ENCODE measurements around the gene CIRBP. TPM values are rescaled to one million over a fixed set of nuclear protein-coding genes. Genes with fewer than 3 reads are reported as not detected.

Gene CIRBP
- total RNA-seq, 2 experiments from 2014 or later, result 278 to 309 TPM

GRCh38 chr19:1322198-1322981 lies 53.3 kb downstream of the CIRBP start:
- no peak overlapping the region for H3K4me2 ChIP-seq (ENCODE audit: low read length)
- H3K9me2 ChIP-seq (ENCODE audit: insufficient read depth, low read length), result no peaks in the 10 kb centered on the region
- H3K4me3 ChIP-seq (ENCODE audit: low read depth, low read length, poor library complexity, severe bottlenecking), result no peak overlapping the region
- DNase-seq (ENCODE audit: low spot score), result no peak
- intact Hi-C loops (cut with micrococcal nuclease; ENCODE audit: unreplicated experiment), result no loop called here
- no peaks in the 10 kb centered on the region for H3K79me2 ChIP-seq (ENCODE audit: insufficient read depth, low read depth, low read length)
- POLR2A ChIA-PET, result no interaction called here
- H3K36me3 ChIP-seq (ENCODE audit: insufficient read depth, low read length), result no peaks in the 10 kb centered on the region
- no peak for TF ChIP-seq EZH2phosphoT487 (IDR thresholded peaks at IDR 0.05; ENCODE audit: borderline replicate concordance, low read depth, low read length)
- TF ChIP-seq CTCF (conservative IDR thresholded peaks at IDR 0.05; ENCODE audit: low read length), result no peak
- H2AFZ ChIP-seq (ENCODE audit: low read length), result no peak overlapping the region
- no peak overlapping the region for H3K27ac ChIP-seq (ENCODE audit: low read depth, low read length, poor library complexity, severe bottlenecking)
- H4K20me1 ChIP-seq (ENCODE audit: insufficient read depth, low read length), result no peaks in the 10 kb centered on the region; the same call in 1 of the 2 replicates
- no TSS peak for BruUV-seq (replicated peaks)
- peaks cover 5% of the 10 kb centered on the region for H3K4me1 ChIP-seq (ENCODE audit: insufficient read depth, low read length, poor library complexity, severe bottlenecking)
- CTCF ChIA-PET (ENCODE audit: unreplicated experiment), result no interaction called here
- H3K9me3 ChIP-seq (ENCODE audit: low read length), result no peaks in the 10 kb centered on the region

- H3K4me3 ChIP-seq (ENCODE audit: low read depth, low read length, poor library complexity, severe bottlenecking), result no peak overlapping the region
- H3K79me2 ChIP-seq (ENCODE audit: insufficient read depth, low read depth, low read length), result no peaks in the 10 kb centered on the region
- H4K20me1 ChIP-seq (ENCODE audit: insufficient read depth, low read length), result no peaks in the 10 kb centered on the region; the same call in 1 of the 2 replicates
- no peak for DNase-seq (ENCODE audit: low spot score)
- H3K9me2 ChIP-seq (ENCODE audit: insufficient read depth, low read length), result no peaks in the 10 kb centered on the region
- no peak overlapping the region for H2AFZ ChIP-seq (ENCODE audit: low read length)
- intact Hi-C loops (cut with micrococcal nuclease; ENCODE audit: unreplicated experiment), result no loop called here
- ChIA-PET CTCF (ENCODE audit: unreplicated experiment) (no interaction called here), POLR2A (no interaction called here)
- H3K4me2 ChIP-seq (ENCODE audit: low read length), result no peak overlapping the region
- peaks cover 7% of the 10 kb centered on the region for H3K4me1 ChIP-seq (ENCODE audit: insufficient read depth, low read length, poor library complexity, severe bottlenecking)
- H3K9me3 ChIP-seq (ENCODE audit: low read length), result no peaks in the 10 kb centered on the region
- H3K36me3 ChIP-seq (ENCODE audit: insufficient read depth, low read length), result no peaks in the 10 kb centered on the region
- H3K27ac ChIP-seq (ENCODE audit: low read depth, low read length, poor library complexity, severe bottlenecking), result no peak overlapping the region
- no peak for TF ChIP-seq CTCF (conservative IDR thresholded peaks at IDR 0.05; ENCODE audit: low read length)
- TF ChIP-seq EZH2phosphoT487 (IDR thresholded peaks at IDR 0.05; ENCODE audit: borderline replicate concordance, low read depth, low read length), result no peak
- BruUV-seq (replicated peaks), result no TSS peak
Observed at GRCh38 chr19:1324249-1324805, 55.2 kb downstream of the CIRBP start.

Other genes with a start within 250 kb of the CIRBP start
- gene TMEM259, start 248.2 kb upstream of the CIRBP start, total RNA-seq (2014; rRNA removed; shearing (Covaris generic)), result 131 and 169 TPM in 2 replicates
- gene TMEM259, start 248.2 kb upstream of the CIRBP start, total RNA-seq (2022), result 195 and 204 TPM in 2 replicates
- gene RNU6-2, start 247.8 kb upstream of the CIRBP start, total RNA-seq (2014; rRNA removed; shearing (Covaris generic)), result not detected in 2 replicates
- gene RNU6-2, start 247.8 kb upstream of the CIRBP start, total RNA-seq (2022), result not detected in 2 replicates
- 51.5 and 73.7 TPM in 2 replicates for gene CNN2, start 242.7 kb upstream of the CIRBP start, total RNA-seq (2014; rRNA removed; shearing (Covaris generic))
- gene CNN2, start 242.7 kb upstream of the CIRBP start, total RNA-seq (2022), result 126 and 127 TPM in 2 replicates
- gene ABCA7, start 229.2 kb upstream of the CIRBP start, total RNA-seq (2014; rRNA removed; shearing (Covaris generic)), result 22.5 and 43.3 TPM in 2 replicates
- gene ABCA7, start 229.2 kb upstream of the CIRBP start, total RNA-seq (2022), result 66.6 and 74.4 TPM in 2 replicates
- gene ARHGAP45, start 202.2 kb upstream of the CIRBP start, total RNA-seq (2014; rRNA removed; shearing (Covaris generic)), result 132 and 135 TPM in 2 replicates
- 138 and 143 TPM in 2 replicates for gene ARHGAP45, start 202.2 kb upstream of the CIRBP start, total RNA-seq (2022)
- 153 and 165 TPM in 2 replicates for gene POLR2E, start 174.0 kb upstream of the CIRBP start, total RNA-seq (2014; rRNA removed; shearing (Covaris generic))
- gene POLR2E, start 174.0 kb upstream of the CIRBP start, total RNA-seq (2022), result 160 and 193 TPM in 2 replicates
- gene GPX4, start 165.3 kb upstream of the CIRBP start, total RNA-seq (2014; rRNA removed; shearing (Covaris generic)), result 184 and 203 TPM in 2 replicates
- 148 and 156 TPM in 2 replicates for gene GPX4, start 165.3 kb upstream of the CIRBP start, total RNA-seq (2022)
- gene SBNO2, start 95.1 kb upstream of the CIRBP start, total RNA-seq (2014; rRNA removed; shearing (Covaris generic)), result 17.6 and 26.6 TPM in 2 replicates
- 43.3 and 48.8 TPM in 2 replicates for gene SBNO2, start 95.1 kb upstream of the CIRBP start, total RNA-seq (2022)
- 68.7 and 78.4 TPM in 2 replicates for gene STK11, start 63.6 kb upstream of the CIRBP start, total RNA-seq (2014; rRNA removed; shearing (Covaris generic))
- 76.5 and 82.2 TPM in 2 replicates for gene STK11, start 63.6 kb upstream of the CIRBP start, total RNA-seq (2022)
- 0.09 and 0.33 TPM in 2 replicates for gene CBARP, start 31.3 kb upstream of the CIRBP start, total RNA-seq (2014; rRNA removed; shearing (Covaris generic))
- 0.13 and 0.18 TPM in 2 replicates for gene CBARP, start 31.3 kb upstream of the CIRBP start, total RNA-seq (2022)
- gene ATP5F1D, start 27.6 kb upstream of the CIRBP start, total RNA-seq (2014; rRNA removed; shearing (Covaris generic)), result 51.8 and 82.1 TPM in 2 replicates
- gene ATP5F1D, start 27.6 kb upstream of the CIRBP start, total RNA-seq (2022), result 207 and 266 TPM in 2 replicates
- 11.7 and 20.3 TPM in 2 replicates for gene MIDN, start 20.7 kb upstream of the CIRBP start, total RNA-seq (2014; rRNA removed; shearing (Covaris generic))
- gene MIDN, start 20.7 kb upstream of the CIRBP start, total RNA-seq (2022), result 70.9 and 75.8 TPM in 2 replicates
- 52.6 and 53.2 TPM in 2 replicates for gene FAM174C, start 6.2 kb downstream of the CIRBP start, total RNA-seq (2014; rRNA removed; shearing (Covaris generic))
- 79.8 and 81.5 TPM in 2 replicates for gene FAM174C, start 6.2 kb downstream of the CIRBP start, total RNA-seq (2022)
- not detected in 2 replicates for gene EFNA2, start 16.5 kb downstream of the CIRBP start, total RNA-seq (2014; rRNA removed; shearing (Covaris generic))
- gene EFNA2, start 16.5 kb downstream of the CIRBP start, total RNA-seq (2022), result not detected in 2 replicates
- 125 and 132 TPM in 2 replicates for gene NDUFS7, start 114.6 kb downstream of the CIRBP start, total RNA-seq (2014; rRNA removed; shearing (Covaris generic))
- 147 and 148 TPM in 2 replicates for gene NDUFS7, start 114.6 kb downstream of the CIRBP start, total RNA-seq (2022)
- 9.7 and 14.4 TPM in 2 replicates for gene GAMT, start 132.2 kb downstream of the CIRBP start, total RNA-seq (2014; rRNA removed; shearing (Covaris generic))
- 17.6 and 27.5 TPM in 2 replicates for gene GAMT, start 132.2 kb downstream of the CIRBP start, total RNA-seq (2022)
- 170 and 210 TPM in 2 replicates for gene DAZAP1, start 138.3 kb downstream of the CIRBP start, total RNA-seq (2014; rRNA removed; shearing (Covaris generic))
- 373 and 383 TPM in 2 replicates for gene DAZAP1, start 138.3 kb downstream of the CIRBP start, total RNA-seq (2022)
- gene RPS15, start 169.1 kb downstream of the CIRBP start, total RNA-seq (2014; rRNA removed; shearing (Covaris generic)), result 2,068 and 2,241 TPM in 2 replicates
- gene RPS15, start 169.1 kb downstream of the CIRBP start, total RNA-seq (2022), result 1,654 and 1,860 TPM in 2 replicates
- 0.23 and 0.57 TPM in 2 replicates for gene APC2, start 180.8 kb downstream of the CIRBP start, total RNA-seq (2014; rRNA removed; shearing (Covaris generic))
- gene APC2, start 180.8 kb downstream of the CIRBP start, total RNA-seq (2022), result 2.4 and 5.5 TPM in 2 replicates
- gene C19orf25, start 209.9 kb downstream of the CIRBP start, total RNA-seq (2014; rRNA removed; shearing (Covaris generic)), result 27.1 and 45.6 TPM in 2 replicates
- 54.6 and 58.6 TPM in 2 replicates for gene C19orf25, start 209.9 kb downstream of the CIRBP start, total RNA-seq (2022)
- 1.9 and 8.3 TPM in 2 replicates for gene PCSK4, start 221.0 kb downstream of the CIRBP start, total RNA-seq (2014; rRNA removed; shearing (Covaris generic))
- 13.0 and 15.7 TPM in 2 replicates for gene PCSK4, start 221.0 kb downstream of the CIRBP start, total RNA-seq (2022)
- gene REEP6, start 221.8 kb downstream of the CIRBP start, total RNA-seq (2014; rRNA removed; shearing (Covaris generic)), result 0.46 and 1.3 TPM in 2 replicates
- 3.1 and 3.6 TPM in 2 replicates for gene REEP6, start 221.8 kb downstream of the CIRBP start, total RNA-seq (2022)
- not detected in 2 replicates for gene ADAMTSL5, start 243.7 kb downstream of the CIRBP start, total RNA-seq (2014; rRNA removed; shearing (Covaris generic))
- gene ADAMTSL5, start 243.7 kb downstream of the CIRBP start, total RNA-seq (2022), result 0.34 TPM in 1 of 2 replicates, not detected in the other

All from OCI-LY7 (cell line).